ENCODE measurements around the gene OPALIN. TPM values are rescaled to one million over a fixed set of nuclear protein-coding genes. Genes with fewer than 3 reads are reported as not detected.

The OPALIN gene
- total RNA-seq, 2 donors from 2014 or later: 0.17 TPM; not detected in 1

DNA sequence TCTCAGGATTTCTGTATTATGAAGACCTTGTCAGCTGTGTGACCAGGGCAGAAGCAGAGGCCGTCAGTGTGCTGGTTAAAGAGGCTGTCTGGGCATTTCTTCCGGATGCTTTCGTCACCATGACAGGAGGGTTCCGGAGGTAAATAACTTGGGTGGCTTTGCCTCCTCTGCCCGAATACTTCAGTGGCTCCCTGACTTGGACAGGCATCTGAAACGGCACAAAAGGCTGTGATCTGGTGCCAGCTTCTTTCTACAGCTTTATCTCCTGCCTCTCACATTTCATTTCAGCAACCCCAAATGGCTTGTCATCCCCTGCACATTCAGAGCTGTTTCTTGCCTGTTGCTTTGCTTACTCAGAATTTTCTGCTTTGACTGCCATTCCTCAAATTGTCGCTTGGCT lies 31.3 kb downstream of the OPALIN start:
- TF ChIP-seq, protein P1, sequence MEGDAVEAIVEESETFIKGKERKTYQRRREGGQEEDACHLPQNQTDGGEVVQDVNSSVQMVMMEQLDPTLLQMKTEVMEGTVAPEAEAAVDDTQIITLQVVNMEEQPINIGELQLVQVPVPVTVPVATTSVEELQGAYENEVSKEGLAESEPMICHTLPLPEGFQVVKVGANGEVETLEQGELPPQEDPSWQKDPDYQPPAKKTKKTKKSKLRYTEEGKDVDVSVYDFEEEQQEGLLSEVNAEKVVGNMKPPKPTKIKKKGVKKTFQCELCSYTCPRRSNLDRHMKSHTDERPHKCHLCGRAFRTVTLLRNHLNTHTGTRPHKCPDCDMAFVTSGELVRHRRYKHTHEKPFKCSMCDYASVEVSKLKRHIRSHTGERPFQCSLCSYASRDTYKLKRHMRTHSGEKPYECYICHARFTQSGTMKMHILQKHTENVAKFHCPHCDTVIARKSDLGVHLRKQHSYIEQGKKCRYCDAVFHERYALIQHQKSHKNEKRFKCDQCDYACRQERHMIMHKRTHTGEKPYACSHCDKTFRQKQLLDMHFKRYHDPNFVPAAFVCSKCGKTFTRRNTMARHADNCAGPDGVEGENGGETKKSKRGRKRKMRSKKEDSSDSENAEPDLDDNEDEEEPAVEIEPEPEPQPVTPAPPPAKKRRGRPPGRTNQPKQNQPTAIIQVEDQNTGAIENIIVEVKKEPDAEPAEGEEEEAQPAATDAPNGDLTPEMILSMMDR (IDR thresholded peaks at IDR 0.05): no peak
- TF ChIP-seq POLR2AphosphoS5 (IDR thresholded peaks at IDR 0.05): no peak
- TF ChIP-seq POLR2A (IDR thresholded peaks at IDR 0.05): no peak
- no peaks in the 10 kb centered on the region for H3K27me3 ChIP-seq (replicated peaks; ENCODE audit: insufficient read depth)
- H3K4me3 ChIP-seq: no peak overlapping the region
- H3K36me3 ChIP-seq: no peaks in the 10 kb centered on the region
- 26% methylated on average over 7 of the region's 7 CpGs for WGBS
- no peak overlapping the region for H3K27ac ChIP-seq
- intact Hi-C loops (cut with DNase I): no loop called here
- no peak for DNase-seq (ENCODE audit: low spot score)
- H3K4me1 ChIP-seq (replicated peaks): no peaks in the 10 kb centered on the region
- H3K9me3 ChIP-seq: no peaks in the 10 kb centered on the region

DNA sequence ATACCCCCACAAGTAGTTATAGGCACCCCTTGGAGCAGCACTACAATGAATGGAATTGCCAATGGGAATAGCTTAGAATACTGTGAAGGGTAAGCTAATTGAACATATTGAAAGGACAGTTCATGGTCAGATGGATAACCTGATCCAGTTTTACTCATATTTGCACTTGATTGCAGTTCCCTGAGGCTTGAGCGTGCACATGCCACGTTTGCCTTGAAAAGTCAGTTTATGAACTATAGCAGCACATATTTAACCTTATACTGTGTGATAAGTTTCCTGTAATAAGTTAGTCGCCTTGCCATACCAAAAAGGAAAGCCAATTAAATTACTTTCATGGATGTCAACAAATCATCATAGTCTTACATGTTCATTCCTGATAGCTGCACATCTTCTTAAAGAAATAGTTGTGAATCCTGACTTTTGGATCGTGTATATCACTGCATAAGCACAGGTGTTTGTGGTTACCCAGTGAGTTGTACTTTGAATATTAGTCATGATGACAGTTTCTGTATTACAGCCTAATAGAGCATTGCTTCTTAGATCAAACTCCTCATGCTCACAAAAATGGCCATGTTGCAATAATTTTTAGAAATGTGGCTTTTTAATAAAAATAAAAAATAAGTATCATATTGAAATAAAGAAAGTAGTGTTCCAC lies 33.0 kb downstream of the OPALIN start:
- Histone ChIP-seq H3K27ac (no peak overlapping the region), H3K4me3 (no peak overlapping the region), H3K27me3 (replicated peaks; ENCODE audit: insufficient read depth) (no peaks in the 10 kb centered on the region), H3K36me3 (no peaks in the 10 kb centered on the region), H3K9me3 (no peaks in the 10 kb centered on the region), H3K4me1 (replicated peaks) (no peaks in the 10 kb centered on the region)
- WGBS: 74% methylated on average over 4 of the region's 4 CpGs
- no peak for DNase-seq (ENCODE audit: low spot score)
- TF ChIP-seq, protein P1 (IDR thresholded peaks at IDR 0.05): no peak
- TF ChIP-seq POLR2AphosphoS5 (IDR thresholded peaks at IDR 0.05) (no peak), POLR2A (IDR thresholded peaks at IDR 0.05) (no peak)
- intact Hi-C loops (cut with DNase I): no loop called here

DNA sequence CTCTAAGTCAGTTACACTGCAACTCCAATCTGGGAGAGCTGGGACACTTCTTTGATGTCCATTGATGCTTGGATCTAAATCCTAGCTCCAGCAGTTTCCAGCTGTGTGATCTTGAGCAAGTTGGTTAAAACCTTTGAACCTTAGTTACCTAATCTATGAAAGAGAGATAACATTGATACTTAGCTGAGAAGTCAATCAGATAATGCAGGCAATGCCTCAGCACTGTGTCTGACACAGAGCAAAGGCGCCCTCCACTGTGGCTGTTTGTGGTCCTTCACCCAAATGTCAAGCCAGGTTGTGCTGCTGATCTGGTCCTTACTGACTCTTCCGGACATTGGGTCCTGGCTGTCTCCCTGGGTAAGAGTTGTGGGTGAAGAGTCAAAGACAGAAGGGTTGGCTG lies 34.4 kb downstream of the OPALIN start:
- WGBS: 92% methylated on average over 2 of the region's 2 CpGs
- TF ChIP-seq POLR2AphosphoS5 (IDR thresholded peaks at IDR 0.05): no peak
- no peak for TF ChIP-seq POLR2A (IDR thresholded peaks at IDR 0.05)
- TF ChIP-seq, protein P1 (IDR thresholded peaks at IDR 0.05): no peak

DNA sequence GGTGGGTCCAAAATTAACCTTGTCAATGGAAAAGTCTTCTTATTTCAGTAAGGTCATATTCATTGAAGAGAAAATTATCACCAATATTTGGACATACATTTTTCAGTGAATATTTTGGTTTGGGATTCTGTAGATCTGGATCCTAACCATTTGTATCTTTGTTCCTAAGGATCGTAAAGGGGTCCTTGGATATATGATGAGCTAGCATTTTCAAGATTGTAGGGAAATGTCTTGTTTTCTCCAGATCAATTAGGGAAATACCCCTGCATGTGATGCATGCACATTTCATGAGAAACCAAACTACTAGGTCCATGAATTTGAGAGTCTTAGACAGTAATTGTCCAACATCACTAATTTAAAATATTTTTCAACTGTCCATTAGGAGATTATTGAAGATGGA lies 36.5 kb downstream of the OPALIN start:
- WGBS: 93% methylated on average over 1 of the region's 1 CpG
- Histone ChIP-seq H3K27me3 (replicated peaks; ENCODE audit: insufficient read depth) (no peaks in the 10 kb centered on the region), H3K27ac (no peak overlapping the region), H3K4me1 (replicated peaks) (no peaks in the 10 kb centered on the region), H3K36me3 (no peaks in the 10 kb centered on the region), H3K9me3 (no peaks in the 10 kb centered on the region), H3K4me3 (no peak overlapping the region)
- DNase-seq (ENCODE audit: low spot score): no peak
- intact Hi-C loops (cut with DNase I): no loop called here
- TF ChIP-seq POLR2AphosphoS5 (IDR thresholded peaks at IDR 0.05): no peak
- no peak for TF ChIP-seq POLR2A (IDR thresholded peaks at IDR 0.05)
- TF ChIP-seq, protein P1 (IDR thresholded peaks at IDR 0.05): no peak

More for the DNA sequence above, 34.4 kb downstream of the OPALIN start:
- no peaks in the 10 kb centered on the region for H3K4me1 ChIP-seq (replicated peaks)
- intact Hi-C loops (cut with DNase I): no loop called here
- no peak overlapping the region for H3K27ac ChIP-seq
- no peaks in the 10 kb centered on the region for H3K36me3 ChIP-seq
- no peak overlapping the region for H3K4me3 ChIP-seq
- H3K9me3 ChIP-seq: no peaks in the 10 kb centered on the region
- no peak for DNase-seq (ENCODE audit: low spot score)
- no peaks in the 10 kb centered on the region for H3K27me3 ChIP-seq (replicated peaks; ENCODE audit: insufficient read depth)

DNA sequence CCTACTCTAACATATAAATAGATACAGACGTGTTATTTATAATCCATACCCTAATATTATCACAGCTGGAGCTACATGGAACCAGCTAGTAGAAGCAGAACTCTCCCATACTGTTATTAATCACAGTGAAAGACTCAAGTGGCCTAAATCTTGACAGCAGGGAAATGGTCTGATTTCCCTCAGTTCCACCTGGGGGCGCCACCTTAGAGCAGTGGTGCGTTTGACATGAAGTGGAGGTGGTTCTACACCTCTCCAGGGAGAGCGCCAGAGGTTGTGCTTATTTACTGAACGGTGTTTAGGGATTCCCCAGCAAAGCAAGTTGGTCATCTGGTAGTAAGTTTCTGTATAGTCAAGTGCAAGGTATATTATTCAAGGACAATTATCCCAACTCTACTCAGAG lies 37.0 kb downstream of the OPALIN start:
- Histone ChIP-seq H3K4me1 (replicated peaks) (no peaks in the 10 kb centered on the region), H3K27me3 (replicated peaks; ENCODE audit: insufficient read depth) (no peaks in the 10 kb centered on the region), H3K9me3 (no peaks in the 10 kb centered on the region), H3K4me3 (no peak overlapping the region), H3K36me3 (no peaks in the 10 kb centered on the region), H3K27ac (no peak overlapping the region)
- DNase-seq (ENCODE audit: low spot score): no peak
- TF ChIP-seq, protein P1 (IDR thresholded peaks at IDR 0.05): no peak
- TF ChIP-seq POLR2AphosphoS5 (IDR thresholded peaks at IDR 0.05) (no peak), POLR2A (IDR thresholded peaks at IDR 0.05) (no peak)
- WGBS: 64% methylated on average over 5 of the region's 5 CpGs
- intact Hi-C loops (cut with DNase I): no loop called here

All from prostate gland (tissue), 2 donors.